OCI-LY1 (cell line): ENCODE data around the gene IGFBP2.

ENCODE experiments used
- H2AFZ ChIP-seq: fragments of 200-600 bp; sonication (generic), shearing (Covaris generic); 2 replicates; pipeline ENCODE4 v1.6.0; 2014; ENCODE audit warnings: antibody characterized with exemption, mild to moderate bottlenecking, low read length
- H3F3A ChIP-seq: fragments of 200-600 bp; sonication (generic), shearing (Covaris generic); 2 replicates; pipeline ENCODE4 v1.6.0; 2014; ENCODE audit warnings: mild to moderate bottlenecking, antibody characterized with exemption, low read length, moderate library complexity; ENCODE audit not compliant: insufficient read depth
- H3K27ac ChIP-seq: fragments of 200-600 bp; sonication (generic); 2 replicates; pipeline ENCODE4 v1.5.1; 2014; ENCODE audit warnings: low read length, mixed run types, mild to moderate bottlenecking, low read depth; ENCODE audit not compliant: poor library complexity, severe bottlenecking
- H3K27me3 ChIP-seq: fragments of 200-600 bp; sonication (generic); 2 replicates; pipeline ENCODE4 v1.6.0; 2014; ENCODE audit warnings: antibody characterized with exemption, mild to moderate bottlenecking, low read length, moderate library complexity; ENCODE audit not compliant: insufficient read depth
- H3K36me3 ChIP-seq: fragments of 200-600 bp; sonication (generic); 2 replicates; pipeline ENCODE4 v1.6.1; 2014; ENCODE audit warnings: mild to moderate bottlenecking, antibody characterized with exemption, low read length, moderate library complexity, mixed read lengths; ENCODE audit not compliant: insufficient read depth
- H3K4me1 ChIP-seq: fragments of 200-600 bp; sonication (generic); 2 replicates; pipeline ENCODE4 v1.5.1; 2014; ENCODE audit warnings: mild to moderate bottlenecking, low read length, moderate library complexity; ENCODE audit not compliant: insufficient read depth, severe bottlenecking
- H3K4me2 ChIP-seq: fragments of 200-600 bp; sonication (generic), shearing (Covaris generic); 2 replicates; pipeline ENCODE4 v1.6.1; 2014; ENCODE audit warnings: low read length
- H3K4me3 ChIP-seq: fragments of 200-600 bp; sonication (generic); 2 replicates; pipeline ENCODE4 v1.5.1; 2014; ENCODE audit warnings: low read length, low read depth, mild to moderate bottlenecking, mixed read lengths; ENCODE audit not compliant: poor library complexity, severe bottlenecking
- H3K79me2 ChIP-seq: fragments of 200-600 bp; shearing (Covaris generic); 2 replicates; pipeline ENCODE4 v1.6.1; 2016; ENCODE audit warnings: mixed run types, low read length, mixed read lengths; ENCODE audit not compliant: insufficient read depth
- H3K9ac ChIP-seq: fragments of 200-600 bp; sonication (generic), shearing (Covaris generic); 2 replicates; pipeline ENCODE4 v1.6.1; 2014; ENCODE audit warnings: mild to moderate bottlenecking, low read length, mixed read lengths
- H3K9me2 ChIP-seq: fragments of 200-600 bp; sonication (generic), shearing (Covaris generic); 2 replicates; pipeline ENCODE4 v1.6.1; 2014; ENCODE audit warnings: low read depth, mild to moderate bottlenecking, low read length, mixed read lengths
- H3K9me3 ChIP-seq: fragments of 200-600 bp; shearing (Covaris generic); 2 replicates; pipeline ENCODE4 v1.6.1; 2014; ENCODE audit warnings: low read length, mixed read lengths
- H4K20me1 ChIP-seq: fragments of 200-600 bp; sonication (generic), shearing (Covaris generic); 2 replicates; pipeline ENCODE4 v1.6.0; 2016; ENCODE audit warnings: mild to moderate bottlenecking, low read length; ENCODE audit not compliant: insufficient read depth
- EZH2 ChIP-seq: fragments of 200-600 bp; sonication (generic), shearing (Covaris generic); IDR thresholded peaks from 2 replicates; pipeline ENCODE4 v1.8.0; 2017; ENCODE audit warnings: borderline replicate concordance, mixed run types, mild to moderate bottlenecking, antibody characterized with exemption, low read length, moderate library complexity, mixed read lengths
- TF ChIP-seq, protein P1 (sequence below): fragments of 200-600 bp; sonication (generic), shearing (Covaris generic); IDR thresholded peaks from 2 replicates; pipeline ENCODE4 v1.5.1; 2017; ENCODE audit warnings: mild to moderate bottlenecking, antibody characterized with exemption, low read length, moderate library complexity, mixed read lengths

Gene IGFBP2

DNA sequence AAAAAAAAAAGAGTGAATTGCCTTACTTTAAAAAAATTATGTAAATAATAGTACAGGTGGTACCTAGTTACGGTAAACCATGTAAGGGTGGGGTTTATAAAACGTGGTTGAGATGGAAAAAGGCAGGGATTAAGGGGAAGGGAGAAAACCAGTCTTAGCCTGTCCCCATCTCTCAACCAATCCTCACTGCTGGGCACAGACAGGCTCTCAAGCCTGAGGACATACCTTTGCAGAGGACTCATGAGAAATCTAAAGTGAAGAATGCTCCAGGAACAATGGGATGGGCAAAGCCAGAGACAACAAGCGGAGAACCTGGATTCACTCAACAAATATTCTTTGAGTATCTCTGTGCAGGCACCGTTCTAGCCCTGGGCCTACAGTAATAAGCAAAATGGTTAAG lies 3.4 kb upstream of the IGFBP2 start:
- Histone ChIP-seq H3K27ac (no peak overlapping the region), H3K4me2 (no peak overlapping the region), H3K79me2 (no peaks in the 10 kb centered on the region), H3K4me3 (no peak overlapping the region), H4K20me1 (no peaks in the 10 kb centered on the region), H2AFZ (no peak overlapping the region), H3K9ac (no peak overlapping the region), H3F3A (no peaks in the 10 kb centered on the region), H3K9me3 (no peaks in the 10 kb centered on the region), H3K4me1 (no peaks in the 10 kb centered on the region), H3K9me2 (no peaks in the 10 kb centered on the region), H3K36me3 (no peaks in the 10 kb centered on the region), H3K27me3 (no peaks in the 10 kb centered on the region)
- no peak for TF ChIP-seq EZH2
- TF ChIP-seq, protein P1, sequence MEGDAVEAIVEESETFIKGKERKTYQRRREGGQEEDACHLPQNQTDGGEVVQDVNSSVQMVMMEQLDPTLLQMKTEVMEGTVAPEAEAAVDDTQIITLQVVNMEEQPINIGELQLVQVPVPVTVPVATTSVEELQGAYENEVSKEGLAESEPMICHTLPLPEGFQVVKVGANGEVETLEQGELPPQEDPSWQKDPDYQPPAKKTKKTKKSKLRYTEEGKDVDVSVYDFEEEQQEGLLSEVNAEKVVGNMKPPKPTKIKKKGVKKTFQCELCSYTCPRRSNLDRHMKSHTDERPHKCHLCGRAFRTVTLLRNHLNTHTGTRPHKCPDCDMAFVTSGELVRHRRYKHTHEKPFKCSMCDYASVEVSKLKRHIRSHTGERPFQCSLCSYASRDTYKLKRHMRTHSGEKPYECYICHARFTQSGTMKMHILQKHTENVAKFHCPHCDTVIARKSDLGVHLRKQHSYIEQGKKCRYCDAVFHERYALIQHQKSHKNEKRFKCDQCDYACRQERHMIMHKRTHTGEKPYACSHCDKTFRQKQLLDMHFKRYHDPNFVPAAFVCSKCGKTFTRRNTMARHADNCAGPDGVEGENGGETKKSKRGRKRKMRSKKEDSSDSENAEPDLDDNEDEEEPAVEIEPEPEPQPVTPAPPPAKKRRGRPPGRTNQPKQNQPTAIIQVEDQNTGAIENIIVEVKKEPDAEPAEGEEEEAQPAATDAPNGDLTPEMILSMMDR: no peak

DNA sequence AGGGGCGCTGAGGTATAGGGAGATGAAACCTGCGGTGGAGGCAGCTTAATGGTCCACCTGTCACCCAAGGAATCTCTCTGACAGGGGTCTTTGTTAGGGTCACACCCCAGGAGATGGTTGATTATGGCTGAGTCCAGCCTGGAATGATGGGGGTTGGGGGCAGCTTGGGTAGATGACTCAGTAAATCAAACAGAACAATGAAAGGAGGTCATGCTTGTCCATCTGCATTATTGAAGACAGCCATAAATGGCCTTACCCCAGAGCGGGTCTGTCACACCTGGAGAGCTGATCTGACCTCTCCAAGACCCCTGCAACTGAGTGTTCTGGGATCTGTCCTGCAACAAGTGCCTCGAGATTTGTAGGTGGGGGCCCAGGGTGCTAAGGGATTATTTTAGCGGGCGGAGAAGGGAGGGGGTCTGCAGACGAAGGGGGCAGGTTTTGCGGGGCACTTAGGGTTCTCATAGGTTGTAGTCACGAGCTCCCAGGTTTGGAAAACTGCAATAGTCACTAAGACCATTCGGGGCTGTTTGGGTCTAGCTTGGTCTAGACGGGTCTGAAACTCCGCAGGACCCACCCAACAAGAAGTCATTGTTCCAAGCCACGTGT lies 771 bp upstream of the IGFBP2 start:
- Histone ChIP-seq H3K36me3 (no peaks in the 10 kb centered on the region), H4K20me1 (no peaks in the 10 kb centered on the region), H2AFZ (no peak overlapping the region), H3K4me2 (no peak overlapping the region), H3K9me3 (no peaks in the 10 kb centered on the region), H3K4me1 (no peaks in the 10 kb centered on the region), H3K27ac (no peak overlapping the region), H3K4me3 (no peak overlapping the region), H3F3A (no peaks in the 10 kb centered on the region), H3K9me2 (no peaks in the 10 kb centered on the region), H3K79me2 (no peaks in the 10 kb centered on the region), H3K9ac (no peak overlapping the region), H3K27me3 (no peaks in the 10 kb centered on the region)
- no peak for TF ChIP-seq EZH2
- TF ChIP-seq, protein P1: no peak

DNA sequence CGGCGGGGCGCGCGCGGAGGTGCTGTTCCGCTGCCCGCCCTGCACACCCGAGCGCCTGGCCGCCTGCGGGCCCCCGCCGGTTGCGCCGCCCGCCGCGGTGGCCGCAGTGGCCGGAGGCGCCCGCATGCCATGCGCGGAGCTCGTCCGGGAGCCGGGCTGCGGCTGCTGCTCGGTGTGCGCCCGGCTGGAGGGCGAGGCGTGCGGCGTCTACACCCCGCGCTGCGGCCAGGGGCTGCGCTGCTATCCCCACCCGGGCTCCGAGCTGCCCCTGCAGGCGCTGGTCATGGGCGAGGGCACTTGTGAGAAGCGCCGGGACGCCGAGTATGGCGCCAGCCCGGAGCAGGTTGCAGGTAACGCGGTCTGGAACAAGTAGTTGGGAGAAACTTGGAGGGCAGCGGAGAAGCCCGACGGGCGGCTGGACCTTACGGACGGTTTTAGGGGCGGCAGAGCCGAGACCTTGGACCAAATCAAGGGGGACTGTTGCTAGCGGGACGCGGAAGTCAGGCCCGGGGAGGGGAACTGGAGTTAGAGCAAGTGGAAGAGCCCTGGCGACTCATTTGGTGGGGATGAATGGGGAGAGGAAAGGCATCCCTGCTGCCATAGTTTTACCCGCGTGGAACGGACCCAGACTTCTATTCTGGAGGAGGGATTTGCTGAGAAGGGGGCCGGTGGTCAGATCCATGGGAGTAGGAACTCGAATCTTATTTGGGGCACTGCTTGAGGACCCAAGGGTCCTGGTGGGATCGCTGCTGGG lies 573 bp downstream of the IGFBP2 start:
- Histone ChIP-seq H3K4me1 (no peaks in the 10 kb centered on the region), H3K9me3 (no peaks in the 10 kb centered on the region), H3K27ac (no peak overlapping the region), H3K9ac (no peak overlapping the region), H3K79me2 (no peaks in the 10 kb centered on the region), H4K20me1 (no peaks in the 10 kb centered on the region), H3K9me2 (no peaks in the 10 kb centered on the region), H3F3A (no peaks in the 10 kb centered on the region), H3K4me2 (no peak overlapping the region), H3K36me3 (no peaks in the 10 kb centered on the region), H3K27me3 (no peaks in the 10 kb centered on the region), H2AFZ (no peak overlapping the region), H3K4me3 (no peak overlapping the region)
- no peak for TF ChIP-seq EZH2
- TF ChIP-seq, protein P1: no peak
